Activated T-helper 1 cell treated with Interleukin-2 at 50 U/mL for 16 hours (primary cell): ENCODE measurements around the gene G2E3.

ENCODE experiments used
- DNase-seq: peaks from one replicate; pipeline ENCODE4 v3.0.0-alpha.2; 2020; ENCODE audit warnings: low read depth

The G2E3 gene

GRCh38 chr14:30656190-30656632 lies 97.3 kb downstream of the G2E3 start:
- no peak for DNase-seq

GRCh38 chr14:30657050-30657449 lies 98.1 kb downstream of the G2E3 start:
- no peak for DNase-seq

- DNase-seq = no peak
Observed at GRCh38 chr14:30657606-30658163, 98.7 kb downstream of the G2E3 start.

GRCh38 chr14:30658645-30659044 lies 99.7 kb downstream of the G2E3 start:
- no peak for DNase-seq

- DNase-seq = no peak
Observed at GRCh38 chr14:30669594-30669993, 110.6 kb downstream of the G2E3 start.
